Epithelial cell of proximal tubule (primary cell): ENCODE measurements around the gene DPH3. TPM values are rescaled to one million over a fixed set of nuclear protein-coding genes. Genes with fewer than 3 reads are reported as not detected.

Experiments used
- DNase-seq: peaks from one replicate; pipeline ENCODE4 v3.0.0-alpha.2; 2011; ENCODE audit warnings: low read depth
- H3K4me3 ChIP-seq: 2 replicates; pipeline ENCODE4 v1.5.1; 2011; ENCODE audit warnings: low read depth, mild to moderate bottlenecking, low read length
- total RNA-seq: library from RNA; depleted of rRNA; stranded (reverse); fragments of >200 nt; gene quantifications from 2 replicates; pipeline ENCODE4 v1.2.3, GENCODE V29; 2015
- TF ChIP-seq, protein P1 (sequence below): conservative IDR thresholded peaks from 2 replicates; pipeline ENCODE4 v1.5.1; 2012; ENCODE audit warnings: low read depth, mild to moderate bottlenecking, low read length

DPH3 gene
- total RNA-seq, 1 donor from 2014 or later: 12.6 TPM

- TF ChIP-seq, protein P1, sequence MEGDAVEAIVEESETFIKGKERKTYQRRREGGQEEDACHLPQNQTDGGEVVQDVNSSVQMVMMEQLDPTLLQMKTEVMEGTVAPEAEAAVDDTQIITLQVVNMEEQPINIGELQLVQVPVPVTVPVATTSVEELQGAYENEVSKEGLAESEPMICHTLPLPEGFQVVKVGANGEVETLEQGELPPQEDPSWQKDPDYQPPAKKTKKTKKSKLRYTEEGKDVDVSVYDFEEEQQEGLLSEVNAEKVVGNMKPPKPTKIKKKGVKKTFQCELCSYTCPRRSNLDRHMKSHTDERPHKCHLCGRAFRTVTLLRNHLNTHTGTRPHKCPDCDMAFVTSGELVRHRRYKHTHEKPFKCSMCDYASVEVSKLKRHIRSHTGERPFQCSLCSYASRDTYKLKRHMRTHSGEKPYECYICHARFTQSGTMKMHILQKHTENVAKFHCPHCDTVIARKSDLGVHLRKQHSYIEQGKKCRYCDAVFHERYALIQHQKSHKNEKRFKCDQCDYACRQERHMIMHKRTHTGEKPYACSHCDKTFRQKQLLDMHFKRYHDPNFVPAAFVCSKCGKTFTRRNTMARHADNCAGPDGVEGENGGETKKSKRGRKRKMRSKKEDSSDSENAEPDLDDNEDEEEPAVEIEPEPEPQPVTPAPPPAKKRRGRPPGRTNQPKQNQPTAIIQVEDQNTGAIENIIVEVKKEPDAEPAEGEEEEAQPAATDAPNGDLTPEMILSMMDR: no peak
- no peak overlapping the region for H3K4me3 ChIP-seq
- no peak for DNase-seq
Observed at GRCh38 chr3:16305111-16305541, 40.4 kb upstream of the DPH3 start.

DNA sequence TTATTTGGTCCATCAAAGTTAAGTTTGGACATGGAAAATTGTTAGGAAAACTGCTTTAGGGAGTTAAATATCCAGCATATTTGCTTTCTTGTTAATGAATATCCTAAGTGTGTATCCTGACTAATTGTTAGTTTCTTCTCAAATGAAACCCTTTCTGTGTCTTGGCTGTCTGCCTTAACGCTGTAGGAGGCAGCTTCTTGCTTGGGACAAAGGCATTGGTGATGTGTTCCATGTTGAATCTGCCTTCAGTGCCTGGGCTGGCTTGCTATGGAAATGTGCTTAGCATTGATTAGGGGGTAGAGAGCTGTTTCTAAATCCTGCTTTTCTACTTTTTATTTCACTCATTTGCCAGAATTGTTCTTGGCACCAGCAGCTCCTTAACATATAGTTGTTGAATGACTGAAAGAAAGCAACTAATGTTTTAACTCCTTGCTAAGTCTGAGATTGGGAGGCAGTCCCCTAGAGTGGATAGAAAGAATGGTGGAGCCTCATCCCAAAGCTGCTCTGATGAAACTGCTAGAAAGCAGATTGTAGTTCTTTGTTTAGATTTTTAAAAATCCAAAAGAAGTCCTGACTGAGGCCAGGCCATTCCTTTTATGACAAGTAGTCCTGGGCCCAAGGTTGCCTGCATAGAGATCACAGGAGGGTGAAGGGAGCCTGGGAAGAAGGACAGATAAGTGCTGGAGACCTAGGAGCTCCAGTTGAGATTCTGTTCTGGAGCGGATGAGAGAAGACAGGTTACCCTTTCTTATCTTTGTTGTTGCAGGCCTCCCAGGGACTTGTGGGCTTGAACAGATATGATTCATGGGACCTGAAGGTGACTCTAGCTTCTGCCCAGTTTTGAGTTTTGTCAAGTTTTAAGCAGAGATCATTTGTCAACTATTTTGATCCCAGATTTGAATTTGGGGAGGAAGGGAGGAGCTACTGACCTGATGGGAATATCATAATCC lies 39.6 kb upstream of the DPH3 start:
- H3K4me3 ChIP-seq: no peak overlapping the region
- no peak for DNase-seq
- TF ChIP-seq, protein P1: no peak

DNA sequence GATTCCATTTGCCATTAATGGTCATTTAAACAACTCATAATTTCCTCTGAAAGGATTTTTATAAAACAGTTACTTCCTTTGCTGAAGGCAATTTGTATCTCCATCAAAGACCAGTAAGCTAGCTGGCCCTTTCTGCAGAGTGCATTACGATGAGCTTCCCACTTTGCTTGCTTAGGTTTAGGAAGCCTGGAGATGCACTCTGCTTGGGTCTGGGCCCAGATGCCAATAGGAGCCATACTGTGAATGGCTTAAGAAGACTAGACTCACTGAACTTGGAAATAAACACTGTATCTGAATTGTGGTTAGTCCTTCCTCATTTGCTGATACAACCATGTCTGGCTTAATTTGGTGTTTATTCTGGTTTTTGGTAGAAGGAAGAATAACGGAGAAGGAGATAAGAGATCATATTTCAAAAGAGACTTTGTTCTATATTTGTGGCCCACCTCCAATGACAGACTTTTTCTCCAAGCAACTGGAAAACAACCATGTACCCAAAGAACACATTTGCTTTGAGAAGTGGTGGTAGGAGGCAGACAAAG lies 38.4 kb upstream of the DPH3 start:
- TF ChIP-seq, protein P1: no peak
- no peak for DNase-seq
- H3K4me3 ChIP-seq: no peak overlapping the region

- TF ChIP-seq, protein P1: no peak
- H3K4me3 ChIP-seq: no peak overlapping the region
- no peak for DNase-seq
Observed at GRCh38 chr3:16302082-16302631, 37.4 kb upstream of the DPH3 start.

DNA sequence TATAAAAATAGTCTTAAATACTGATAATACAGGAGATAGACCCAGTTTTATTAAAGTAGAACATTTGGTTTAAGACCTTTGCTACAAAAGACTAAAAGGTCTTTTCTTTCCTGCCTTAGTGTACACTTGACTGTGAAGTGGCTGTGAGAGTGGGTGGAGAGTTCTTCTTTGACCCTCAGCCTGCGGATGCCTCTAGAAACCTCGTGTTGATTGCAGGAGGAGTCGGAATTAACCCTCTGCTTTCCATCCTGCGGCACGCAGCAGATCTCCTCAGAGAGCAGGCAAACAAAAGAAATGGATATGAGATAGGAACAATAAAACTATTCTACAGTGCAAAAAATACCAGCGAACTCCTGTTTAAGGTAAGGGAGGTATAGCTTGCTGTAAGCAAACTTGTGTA lies 36.8 kb upstream of the DPH3 start:
- TF ChIP-seq, protein P1: no peak

GRCh38 chr3:16300881-16301359 lies 36.2 kb upstream of the DPH3 start:
- no peak for DNase-seq
- TF ChIP-seq, protein P1: no peak

More for the DNA sequence above, 36.8 kb upstream of the DPH3 start:
- no peak overlapping the region for H3K4me3 ChIP-seq
- DNase-seq: no peak

More at GRCh38 chr3:16300881-16301359, 36.2 kb upstream of the DPH3 start:
- no peak overlapping the region for H3K4me3 ChIP-seq
